HG03139 (cell line): ENCODE results near the gene GBF1.

Source experiments
- ATAC-seq: cut with Tn5 transposase; IDR thresholded peaks from one replicate; pipeline ENCODE4 v1.9.1; 2021; ENCODE audit not compliant: unreplicated experiment

The GBF1 gene

DNA sequence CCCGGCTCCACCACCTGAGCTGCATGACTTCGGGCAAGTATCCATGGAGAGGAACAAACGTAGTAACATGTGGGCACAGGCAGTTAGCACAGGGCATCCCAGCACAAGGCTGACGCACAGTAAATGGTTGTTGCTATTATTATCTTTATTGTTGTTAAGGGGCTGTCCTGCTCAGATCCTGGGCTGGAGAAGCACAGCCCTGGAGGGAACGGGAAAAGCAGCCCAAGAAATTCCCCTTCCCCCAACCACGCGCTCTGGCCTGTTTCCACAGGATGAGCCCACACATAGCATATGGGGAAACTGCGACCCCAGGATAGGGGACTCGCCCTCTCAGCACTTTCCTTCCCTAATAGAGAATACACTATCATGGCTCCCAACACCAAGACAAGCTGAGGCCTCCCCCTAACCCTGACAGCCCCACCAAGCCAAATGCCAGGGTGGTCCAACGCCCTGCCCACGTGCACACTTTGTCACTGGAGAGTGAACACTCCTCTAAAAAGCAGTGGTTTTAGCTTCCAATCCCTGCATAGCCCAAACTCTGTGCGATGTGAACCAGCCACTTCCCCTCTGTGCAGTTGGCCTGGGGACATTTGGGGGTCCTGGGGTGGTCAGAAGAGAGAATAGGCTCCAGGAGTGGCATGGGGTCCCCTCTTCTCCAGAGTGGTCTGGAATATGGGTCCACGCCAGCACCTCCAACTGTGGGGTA is 162.2 kb downstream of the GBF1 start:
- no peak for ATAC-seq

DNA sequence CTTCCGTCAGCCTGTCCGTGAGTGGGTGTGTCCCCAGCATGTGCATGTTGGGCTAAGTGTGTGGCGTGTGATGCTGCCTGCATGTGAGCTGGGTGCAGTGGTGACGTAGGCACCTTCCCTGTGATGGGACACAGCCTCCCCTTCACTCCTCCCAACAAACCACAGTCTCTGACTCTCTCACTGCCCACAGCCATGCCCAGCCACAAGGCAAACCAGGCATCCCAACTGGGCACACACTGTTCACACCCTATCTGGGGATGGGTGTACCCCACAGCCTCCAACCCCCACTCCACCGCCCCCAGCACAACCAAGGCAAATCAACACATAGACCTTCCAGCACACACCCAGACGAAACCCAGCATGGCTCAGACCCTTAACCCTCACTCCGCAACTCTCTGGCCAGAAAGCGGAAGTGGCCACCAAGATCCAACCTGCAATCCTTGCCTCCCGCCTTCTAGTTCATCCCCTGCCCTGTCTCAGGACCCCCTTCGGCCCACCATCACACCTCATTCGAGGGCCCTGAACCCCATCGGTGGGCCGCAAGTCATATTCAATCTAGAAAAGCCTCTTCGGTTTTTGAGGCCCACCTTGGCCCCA is 162.9 kb downstream of the GBF1 start:
- ATAC-seq, result no peak

- ATAC-seq, result no peak
Measured at GRCh38 chr10:102408728-102409603, 163.6 kb downstream of the GBF1 start.

- ATAC-seq, result no peak
Measured at GRCh38 chr10:102409604-102410428, 164.5 kb downstream of the GBF1 start.

DNA sequence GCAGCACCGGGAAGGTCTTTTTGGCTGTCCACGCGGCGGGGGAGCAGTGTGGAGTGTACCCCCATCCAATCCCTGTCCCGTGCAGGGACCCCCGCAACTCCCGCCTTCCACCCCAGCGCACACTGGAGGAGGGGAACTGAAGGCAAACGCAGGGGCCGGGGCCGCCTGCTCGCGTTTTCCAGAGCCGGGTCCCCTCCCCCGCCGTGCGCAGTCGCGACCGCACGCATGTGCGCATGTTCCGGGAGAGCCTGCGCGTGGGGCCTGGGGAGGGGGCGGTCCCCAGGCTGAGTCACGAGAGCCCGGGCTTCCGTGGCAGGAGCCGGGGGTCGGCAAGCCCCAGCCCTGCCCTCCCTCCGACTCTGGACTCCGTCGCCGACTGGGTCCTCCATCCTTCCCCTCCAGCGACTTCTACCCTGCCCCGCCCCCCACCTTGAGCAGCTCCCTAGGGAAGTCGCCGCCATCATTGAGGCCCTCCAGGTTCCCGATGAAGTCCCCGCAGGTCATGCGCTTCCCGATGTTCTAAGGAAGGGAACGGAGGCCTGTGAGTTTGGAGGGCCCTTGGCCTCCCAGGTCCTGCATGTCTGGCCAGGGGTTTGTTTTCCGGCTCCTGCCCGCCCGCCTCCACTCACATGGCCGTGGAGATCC is 165.2 kb downstream of the GBF1 start:
- ATAC-seq, result no peak

- no peak for ATAC-seq
Measured at GRCh38 chr10:102411341-102412255, 166.3 kb downstream of the GBF1 start.

GRCh38 chr10:102412293-102412692 is 167.0 kb downstream of the GBF1 start:
- no peak for ATAC-seq

DNA sequence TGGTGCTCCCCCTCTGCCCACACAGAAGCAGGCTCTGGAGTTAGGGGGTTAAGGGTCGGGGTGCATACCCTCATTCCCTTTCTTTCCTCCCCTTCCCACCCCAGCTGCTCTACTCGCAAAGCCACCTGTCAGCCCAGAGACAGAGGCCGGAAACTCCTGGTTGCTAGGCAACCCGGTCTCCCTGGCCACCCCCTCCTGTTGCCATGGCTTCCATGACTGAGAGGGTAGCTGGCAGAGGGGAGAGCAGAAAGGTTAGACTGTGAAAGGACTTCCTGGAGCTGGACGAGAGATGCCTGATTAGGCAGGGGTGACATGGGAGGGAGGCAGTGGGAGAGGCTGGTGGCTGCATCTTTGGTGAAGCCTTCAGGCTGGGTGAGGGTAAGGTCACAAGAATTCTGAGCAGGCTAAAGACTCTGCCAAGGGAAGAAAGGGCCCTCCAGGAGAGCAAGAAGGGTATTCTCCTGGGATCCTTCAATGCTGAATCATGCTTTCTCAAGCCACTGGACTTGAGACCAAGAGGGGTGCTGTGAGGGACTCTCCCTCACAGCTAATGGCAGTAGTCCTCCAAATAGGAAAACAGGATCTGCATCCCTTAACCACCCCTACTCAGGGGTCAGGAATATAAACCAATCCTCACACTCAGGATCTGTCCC is 167.8 kb downstream of the GBF1 start:
- ATAC-seq, result no peak

- no peak for ATAC-seq
Measured at GRCh38 chr10:102413806-102414561, 168.7 kb downstream of the GBF1 start.

DNA sequence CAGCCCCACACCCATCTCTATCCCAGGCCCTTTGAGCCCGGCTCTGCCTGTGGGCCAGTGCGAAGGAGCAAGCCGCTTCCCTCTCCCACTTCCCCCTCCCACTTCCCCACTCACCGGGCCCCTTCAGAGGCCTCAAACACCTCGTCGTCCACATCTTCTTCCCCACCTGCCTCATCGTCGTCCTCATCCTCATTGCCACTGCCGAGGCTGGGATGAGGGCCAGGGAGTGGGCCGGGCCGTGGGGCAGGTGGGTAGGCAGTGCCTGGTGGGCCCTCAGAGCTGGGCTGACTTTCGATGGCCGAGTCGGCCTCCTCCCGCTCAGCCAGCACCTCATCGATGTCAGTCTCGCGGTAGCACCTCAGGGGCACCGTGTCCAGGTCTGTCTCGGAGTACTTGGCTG is 169.4 kb downstream of the GBF1 start:
- no peak for ATAC-seq

- no peak for ATAC-seq
Measured at GRCh38 chr10:102416283-102416682, 171.0 kb downstream of the GBF1 start.

- ATAC-seq, result no peak
Measured at GRCh38 chr10:102416695-102417094, 171.4 kb downstream of the GBF1 start.

GRCh38 chr10:102418622-102419268 is 173.4 kb downstream of the GBF1 start, which contains the start of gene PSD:
TSS of gene PSD (minus strand) at chr10:102418785. CDS start at chr10:102417038, 1,747 bp downstream.
- ATAC-seq, result no peak

- ATAC-seq, result no peak
Measured at GRCh38 chr10:102419269-102420180, 174.2 kb downstream of the GBF1 start.

DNA sequence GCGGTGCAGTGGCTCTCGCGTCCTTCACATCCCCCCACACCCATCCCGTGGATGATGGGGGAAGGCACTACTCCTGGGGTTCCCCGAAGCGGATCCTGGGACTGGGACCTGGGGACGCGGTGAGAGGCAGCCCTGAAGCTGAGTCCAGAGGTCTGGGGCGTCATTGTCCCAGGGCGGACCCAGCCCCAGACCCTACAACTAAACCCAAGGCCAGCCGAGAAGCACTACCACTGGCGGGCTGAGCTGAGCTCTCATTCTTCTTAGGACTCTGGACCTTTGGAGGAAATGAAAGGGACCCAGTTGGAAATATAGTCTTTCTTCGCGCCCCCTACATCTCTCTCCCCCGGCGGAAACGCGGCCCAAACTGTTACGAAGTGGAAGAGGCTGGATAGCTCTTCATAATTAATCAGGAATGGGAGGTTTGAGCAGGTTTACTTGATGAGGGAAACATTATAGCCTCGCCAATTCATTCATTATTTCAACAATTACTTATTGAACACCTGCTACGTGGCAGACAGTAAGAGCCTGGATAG is 174.9 kb downstream of the GBF1 start:
- no peak for ATAC-seq
